ENCODE results near the gene RUBCN.
"Not testable (repeated sequence)": the region's sequence is repeated elsewhere in the genome, so short reads cannot be mapped to it uniquely, and the experiment has no call there.

Gene RUBCN

DNA sequence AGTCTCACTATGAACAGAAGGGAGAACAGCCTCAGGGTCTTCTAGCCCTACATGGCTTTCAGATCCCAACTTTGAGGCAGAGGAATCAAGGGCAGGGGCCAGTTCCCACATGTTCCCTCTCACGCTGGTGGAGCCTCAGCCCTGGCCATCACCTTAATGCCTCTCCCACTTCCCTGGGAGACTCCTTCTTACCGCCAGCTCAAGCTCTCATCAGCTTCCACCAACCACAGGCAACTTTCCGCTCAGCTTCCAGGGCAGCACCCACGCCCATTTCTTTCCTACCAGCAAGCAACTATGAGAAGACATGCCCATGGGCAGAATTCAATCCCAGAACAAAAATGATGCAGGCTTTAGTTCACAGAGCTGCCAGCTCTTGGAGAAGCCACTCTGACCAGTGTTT, 63.5 kb downstream of the RUBCN start:
- H3K27ac ChIP-seq = no peak overlapping the region
- TF ChIP-seq ZFX (IDR thresholded peaks at IDR 0.05; ENCODE audit: borderline replicate concordance) = no peak
- TF ChIP-seq, protein P1, sequence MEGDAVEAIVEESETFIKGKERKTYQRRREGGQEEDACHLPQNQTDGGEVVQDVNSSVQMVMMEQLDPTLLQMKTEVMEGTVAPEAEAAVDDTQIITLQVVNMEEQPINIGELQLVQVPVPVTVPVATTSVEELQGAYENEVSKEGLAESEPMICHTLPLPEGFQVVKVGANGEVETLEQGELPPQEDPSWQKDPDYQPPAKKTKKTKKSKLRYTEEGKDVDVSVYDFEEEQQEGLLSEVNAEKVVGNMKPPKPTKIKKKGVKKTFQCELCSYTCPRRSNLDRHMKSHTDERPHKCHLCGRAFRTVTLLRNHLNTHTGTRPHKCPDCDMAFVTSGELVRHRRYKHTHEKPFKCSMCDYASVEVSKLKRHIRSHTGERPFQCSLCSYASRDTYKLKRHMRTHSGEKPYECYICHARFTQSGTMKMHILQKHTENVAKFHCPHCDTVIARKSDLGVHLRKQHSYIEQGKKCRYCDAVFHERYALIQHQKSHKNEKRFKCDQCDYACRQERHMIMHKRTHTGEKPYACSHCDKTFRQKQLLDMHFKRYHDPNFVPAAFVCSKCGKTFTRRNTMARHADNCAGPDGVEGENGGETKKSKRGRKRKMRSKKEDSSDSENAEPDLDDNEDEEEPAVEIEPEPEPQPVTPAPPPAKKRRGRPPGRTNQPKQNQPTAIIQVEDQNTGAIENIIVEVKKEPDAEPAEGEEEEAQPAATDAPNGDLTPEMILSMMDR (IDR thresholded peaks at IDR 0.05) = no peak

DNA sequence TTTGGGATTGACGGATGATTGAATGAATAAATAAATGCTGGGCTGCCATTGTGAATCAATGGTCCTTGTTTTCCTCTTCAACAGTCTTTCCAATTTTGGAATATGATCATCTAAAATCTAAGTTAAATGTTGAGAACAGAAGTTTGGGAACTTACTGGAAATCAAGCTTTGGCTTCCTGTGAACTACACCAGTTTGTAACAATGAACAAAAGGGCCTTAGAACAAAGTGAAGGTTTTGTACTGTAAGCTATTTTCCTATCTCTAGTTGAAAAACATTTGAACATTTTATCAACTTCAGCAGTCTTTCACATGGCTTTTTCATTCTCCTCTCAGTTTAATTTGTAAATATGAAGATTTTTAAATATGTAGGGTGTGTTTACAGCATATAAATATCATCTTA, 66.3 kb downstream of the RUBCN start:
- TF ChIP-seq, protein P1 (IDR thresholded peaks at IDR 0.05) = no peak
- TF ChIP-seq ZFX (IDR thresholded peaks at IDR 0.05; ENCODE audit: borderline replicate concordance) = no peak
- H3K27ac ChIP-seq = no peak overlapping the region

- no peak overlapping the region for H3K27ac ChIP-seq
- no peak for TF ChIP-seq ZFX (IDR thresholded peaks at IDR 0.05; ENCODE audit: borderline replicate concordance)
- TF ChIP-seq, protein P1 (IDR thresholded peaks at IDR 0.05) = no peak
These were observed 68.7 kb downstream of the RUBCN start for GRCh38 chr3:197667968-197668367.

GRCh38 chr3:197667293-197667692, 69.4 kb downstream of the RUBCN start:
- H3K27ac ChIP-seq = not testable (repeated sequence)

GRCh38 chr3:197666221-197666842, 70.4 kb downstream of the RUBCN start:
- not testable (repeated sequence) for H3K27ac ChIP-seq

DNA sequence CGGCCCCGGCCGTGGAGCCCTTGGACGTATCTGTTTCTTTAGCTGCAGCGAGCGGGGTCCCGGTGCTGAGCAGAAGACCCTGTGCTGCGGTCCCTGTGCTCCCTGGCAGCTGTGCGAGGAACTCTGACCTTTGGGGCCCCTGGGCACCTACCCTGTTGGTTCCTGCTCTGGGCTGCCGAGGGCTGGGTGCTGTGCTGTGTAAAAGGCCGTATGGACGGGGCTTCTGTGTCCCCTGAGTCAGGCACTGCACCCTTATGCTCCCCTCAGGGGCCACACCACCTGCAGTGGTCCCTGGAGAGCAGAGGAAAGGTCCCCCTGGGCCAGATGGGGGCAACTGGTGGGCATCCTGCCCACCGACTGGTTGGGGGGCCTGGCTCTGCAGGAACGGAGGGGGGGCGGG, 71.2 kb downstream of the RUBCN start:
- H3K27ac ChIP-seq = not testable (repeated sequence)

DNA sequence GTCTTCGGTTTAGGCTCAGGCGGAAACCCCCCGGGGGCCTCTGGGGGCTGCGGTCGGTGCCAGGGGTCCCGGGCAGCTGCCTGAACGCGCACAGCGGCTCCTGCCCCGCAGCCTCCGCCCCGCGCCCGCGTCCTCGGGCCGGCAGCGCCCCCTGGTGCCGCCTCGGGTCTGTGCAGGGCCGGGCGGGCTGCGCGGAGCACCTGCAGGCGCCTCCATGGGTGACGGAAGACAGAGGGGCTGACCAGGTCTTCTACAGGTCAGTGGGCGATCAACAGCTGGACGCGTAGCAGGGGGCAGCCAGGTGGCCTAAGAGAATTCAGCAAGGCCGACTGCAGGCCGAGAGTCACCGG, 71.6 kb downstream of the RUBCN start:
- H3K27ac ChIP-seq = not testable (repeated sequence)

- not testable (repeated sequence) for H3K27ac ChIP-seq
These were observed 72.1 kb downstream of the RUBCN start for GRCh38 chr3:197664414-197665141.

- not testable (repeated sequence) for H3K27ac ChIP-seq
These were observed 73.2 kb downstream of the RUBCN start for GRCh38 chr3:197663367-197664140.

DNA sequence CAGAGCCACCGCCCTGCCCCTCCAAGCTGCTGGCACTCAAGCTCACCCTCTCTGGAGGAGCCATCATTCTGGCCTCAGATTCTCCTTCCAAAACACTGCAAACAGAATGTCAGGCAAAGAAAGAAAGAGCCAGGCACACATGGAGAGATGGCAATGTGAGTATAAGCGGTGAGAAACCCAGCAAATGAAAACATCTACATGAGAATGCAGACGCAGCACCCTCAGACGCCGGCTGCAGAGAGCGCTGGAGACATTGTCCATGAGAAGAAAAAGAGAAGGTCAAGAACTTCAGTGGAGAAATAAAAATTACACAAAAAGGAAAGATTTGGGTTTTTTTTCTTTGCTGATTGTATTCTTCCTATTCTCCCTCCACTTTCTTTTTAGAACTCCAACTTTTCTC, 74.4 kb downstream of the RUBCN start:
- not testable (repeated sequence) for H3K27ac ChIP-seq

DNA sequence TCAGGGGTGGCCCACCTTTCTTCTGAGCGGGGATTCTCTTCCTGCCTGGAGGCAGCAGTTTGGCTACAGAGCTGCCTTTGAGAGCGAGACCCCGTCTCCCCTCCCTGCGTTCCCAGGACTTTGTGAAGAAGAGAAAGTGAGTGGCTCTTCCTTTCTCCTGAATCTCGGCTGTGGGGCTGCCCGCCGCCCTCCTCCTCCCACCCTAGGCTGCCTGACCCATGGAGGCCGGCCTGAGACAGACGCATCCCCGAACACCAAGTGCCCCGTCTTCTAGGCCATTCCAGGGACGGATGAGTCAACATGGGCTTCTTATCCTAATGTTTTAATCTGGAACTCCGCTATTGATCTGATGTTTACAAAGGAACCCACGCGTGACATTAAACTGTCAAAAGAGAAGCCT, 74.8 kb downstream of the RUBCN start:
- H3K27ac ChIP-seq = not testable (repeated sequence)

DNA sequence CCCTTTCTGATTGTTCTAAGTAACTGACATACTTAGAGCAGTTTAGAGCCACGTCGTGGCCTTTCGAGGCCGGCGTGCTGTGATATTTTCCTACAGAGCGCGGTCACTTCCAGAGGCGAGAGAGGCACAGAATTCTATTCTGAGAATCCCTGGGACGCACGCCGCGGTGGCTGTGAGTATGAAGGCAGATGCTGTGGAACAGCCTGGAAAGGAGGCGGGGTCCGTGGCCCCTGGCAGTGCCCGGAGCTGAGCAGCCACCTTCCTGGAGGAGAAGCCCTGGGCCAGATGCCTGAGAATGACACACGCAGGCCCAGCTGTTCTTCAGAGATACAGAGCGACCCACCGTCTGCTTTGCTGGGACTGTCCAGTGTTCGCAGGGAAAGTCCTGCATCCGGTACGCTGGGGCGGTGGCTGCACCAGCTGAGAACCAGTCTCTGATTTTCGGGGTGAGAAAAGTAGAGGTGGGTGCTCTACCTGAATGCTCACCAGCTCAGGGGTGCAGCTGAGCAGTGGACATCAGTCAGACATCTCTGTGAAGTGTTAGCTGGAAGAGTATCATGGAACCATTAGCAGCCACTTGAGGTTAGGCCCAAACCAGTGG, 75.4 kb downstream of the RUBCN start:
- H3K27ac ChIP-seq = not testable (repeated sequence)

GRCh38 chr3:197659701-197660100, 77.0 kb downstream of the RUBCN start:
- not testable (repeated sequence) for H3K27ac ChIP-seq

DNA sequence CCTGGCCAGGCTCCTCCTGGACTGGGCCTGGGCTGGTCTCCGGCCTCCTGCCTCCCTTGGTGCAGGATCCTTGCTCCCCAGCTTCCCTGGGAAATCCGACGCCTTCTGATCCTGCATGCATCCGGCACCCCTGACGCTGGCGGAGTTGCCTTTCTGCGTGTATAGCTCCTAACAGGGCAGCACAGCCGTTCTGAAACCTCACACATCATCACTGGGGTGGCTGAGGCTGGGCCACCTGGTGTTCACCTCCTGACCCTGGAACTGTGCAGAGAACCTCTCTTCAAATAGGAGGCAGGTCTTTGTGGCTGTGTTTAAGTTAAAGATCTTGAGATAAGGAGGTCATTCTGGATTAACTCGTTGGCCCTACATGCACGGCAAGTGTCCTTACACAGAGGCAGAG, 77.6 kb downstream of the RUBCN start:
- H3K27ac ChIP-seq = not testable (repeated sequence)

- not testable (repeated sequence) for H3K27ac ChIP-seq
These were observed 78.0 kb downstream of the RUBCN start for GRCh38 chr3:197658706-197659105.

GRCh38 chr3:197657541-197658292, 79.0 kb downstream of the RUBCN start:
- not testable (repeated sequence) for H3K27ac ChIP-seq
